ENCODE results near the gene NKAP. TPM values are rescaled to one million over a fixed set of nuclear protein-coding genes. Genes with fewer than 3 reads are reported as not detected.

NKAP gene
- total and polyA plus RNA-seq, 2 of the 8 experiments (the other 6 are each of a cell fraction or from before 2014, with no cell fraction given), result 2.8 to 7.1 TPM

DNA sequence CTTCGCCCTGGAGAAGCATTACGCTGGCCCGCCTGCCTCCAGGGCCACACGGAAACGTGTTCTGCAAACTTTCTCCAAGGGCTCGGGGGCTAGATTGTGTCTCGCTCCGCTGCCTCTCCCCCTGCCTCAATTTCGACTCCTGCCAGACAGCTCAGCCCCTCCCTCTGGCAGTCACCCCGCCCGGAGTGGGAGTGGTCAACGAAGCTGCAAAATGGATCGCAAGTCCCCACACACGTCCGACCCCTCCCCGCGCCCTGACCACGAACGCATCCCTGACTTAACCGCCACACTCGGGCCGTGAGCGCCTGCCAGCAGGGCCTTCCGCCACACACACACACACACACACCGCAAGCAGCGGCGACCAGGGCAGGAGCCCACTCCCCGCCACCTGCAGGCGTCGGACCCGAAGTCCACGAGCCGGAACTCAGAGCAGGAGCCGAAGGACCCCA is 47.0 kb upstream of the NKAP start:
- Histone ChIP-seq H4K5ac (ENCODE audit: insufficient read length, low read depth, low read length) (no peak overlapping the region), H3K56ac (replicated peaks; ENCODE audit: insufficient read length, low read depth, low read length) (no peak overlapping the region), H3K27ac (ENCODE audit: low read depth, low read length) (no peak overlapping the region), H3K36me3 (ENCODE audit: control insufficient read depth in 2 of 4, insufficient read depth in 4 of 4, low read length in 3 of 4) (no peaks in the 10 kb centered on the region), H4K20me1 (replicated peaks in 1 of 2; ENCODE audit: control insufficient read depth in 1 of 2, insufficient read depth in 2 of 2, low read length in 2 of 2) (peaks cover 0 to 4% of the 10 kb centered on the region in 2 experiments), H3K9me3 (ENCODE audit: insufficient read depth in 2 of 2, low read depth in 1 of 2, low read length in 1 of 2) (no peaks in the 10 kb centered on the region), H3K27me3 (replicated peaks in 1 of 4; ENCODE audit: control insufficient read depth in 3 of 4, extremely low read depth in 1 of 4, insufficient read depth in 3 of 4, low read length in 3 of 4) (peaks cover 56 to 84% (median 73%) of the 10 kb centered on the region in 4 experiments), H3K4ac (replicated peaks; ENCODE audit: insufficient read length, low read depth, low read length) (no peak overlapping the region), H3K23ac (ENCODE audit: insufficient read length) (no peak overlapping the region), H3K79me1 (ENCODE audit: low read depth, low read length) (no peaks in the 10 kb centered on the region), H4K91ac (replicated peaks; ENCODE audit: insufficient read length, low read length) (no peak overlapping the region), H3K4me3 (ENCODE audit: extremely low read depth in 1 of 4, insufficient read depth in 2 of 4, low read depth in 3 of 4, low read length in 4 of 4) (peak overlapping the region; percentile 14 to 58 (median 28); a peak in 7 of 8 replicates), H2BK12ac (ENCODE audit: low read depth, low read length) (no peak overlapping the region), H2BK120ac (replicated peaks; ENCODE audit: low read depth, low read length) (no peak overlapping the region), H4K8ac (ENCODE audit: extremely low read depth, insufficient read depth, low read length) (no peak overlapping the region), H2BK15ac (ENCODE audit: low read length) (no peak overlapping the region), H3K9ac (replicated peaks in 1 of 4; ENCODE audit: extremely low read depth in 1 of 4, low read depth in 3 of 4, low read length in 3 of 4) (no peak overlapping the region), H3K23me2 (ENCODE audit: low read depth, low read length) (peaks cover 7% of the 10 kb centered on the region; the same call in 1 of the 2 replicates), H2BK20ac (ENCODE audit: low read length) (no peak overlapping the region), H3K14ac (ENCODE audit: insufficient read length) (no peak overlapping the region), H3K18ac (ENCODE audit: extremely low read depth, low read length) (no peak overlapping the region), H3K4me2 (ENCODE audit: insufficient read depth in 1 of 2, low read depth in 2 of 2, low read length in 2 of 2) (peak overlapping the region; percentile 78 to 80), H2AFZ (ENCODE audit: low read length) (no peak overlapping the region; the same call in 1 of the 2 replicates), H3K4me1 (replicated peaks in 1 of 4; ENCODE audit: control insufficient read depth in 3 of 4, insufficient read depth in 4 of 4, low read length in 3 of 4) (no peaks in the 10 kb centered on the region), H3K79me2 (ENCODE audit: control insufficient read depth in 1 of 2, insufficient read depth in 2 of 2, low read length in 2 of 2) (no peaks in the 10 kb centered on the region), H2BK5ac (ENCODE audit: low read depth, low read length) (no peak overlapping the region), H2AK5ac (ENCODE audit: low read depth, low read length) (no peak overlapping the region)
- POLR2A ChIA-PET (ENCODE audit: partially characterized antibody), result interaction anchor here (2.3 to 3.4 kb wide), 2 partner anchors 9 to 24 kb away, joined by 7 to 19 read pairs; no protein-coding TSS in a partner anchor
- CTCF ChIA-PET (ENCODE audit: partially characterized antibody), result interaction anchor here (0.6 to 2.9 kb wide), 2 partner anchors 9 to 868 kb away, joined by 3 to 9 read pairs; no protein-coding TSS in a partner anchor
- DNase-seq (ENCODE audit: low read depth in 1 of 2, low spot score in 2 of 2) (peak in 1 of 2 experiments; percentile 49), FAIRE-seq (no peak)
- TF ChIP-seq HDAC6 (IDR thresholded peaks at IDR 0.05; ENCODE audit: low read depth, low read length), result no peak
- TF ChIP-seq POLR2AphosphoS5 (IDR thresholded peaks at IDR 0.05; ENCODE audit: low read depth, low read length), result no peak
- TF ChIP-seq, protein P1, sequence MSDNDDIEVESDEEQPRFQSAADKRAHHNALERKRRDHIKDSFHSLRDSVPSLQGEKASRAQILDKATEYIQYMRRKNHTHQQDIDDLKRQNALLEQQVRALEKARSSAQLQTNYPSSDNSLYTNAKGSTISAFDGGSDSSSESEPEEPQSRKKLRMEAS (IDR thresholded peaks at IDR 0.05), result 0 out of 2 replicates have a peak, but pooled peaks have one; percentile 8
- TF ChIP-seq, protein P2, sequence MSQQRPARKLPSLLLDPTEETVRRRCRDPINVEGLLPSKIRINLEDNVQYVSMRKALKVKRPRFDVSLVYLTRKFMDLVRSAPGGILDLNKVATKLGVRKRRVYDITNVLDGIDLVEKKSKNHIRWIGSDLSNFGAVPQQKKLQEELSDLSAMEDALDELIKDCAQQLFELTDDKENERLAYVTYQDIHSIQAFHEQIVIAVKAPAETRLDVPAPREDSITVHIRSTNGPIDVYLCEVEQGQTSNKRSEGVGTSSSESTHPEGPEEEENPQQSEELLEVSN (IDR thresholded peaks at IDR 0.05), result 0 out of 2 replicates have a peak, but pooled peaks have one; percentile 14
- no peak for TF ChIP-seq RBBP5 (IDR thresholded peaks at IDR 0.05; ENCODE audit: borderline replicate concordance, low read depth, low read length)
- WGBS, 2 experiments (ENCODE audit: extremely low coverage in 1 of 2, insufficient coverage in 1 of 2, insufficient read length in 1 of 2, insufficient replicate concordance in 2 of 2, low coverage in 1 of 2, low lambda C conversion rate in 2 of 2, missing lambda C conversion rate in 1 of 2), result 1% methylated on average over 12 of the region's 34 CpGs; no CpG with 5 or more reads in 1 of the 2 experiments

Measured in H1 (cell line).